ENCODE results near the gene AMBRA1.

The AMBRA1 gene

DNA sequence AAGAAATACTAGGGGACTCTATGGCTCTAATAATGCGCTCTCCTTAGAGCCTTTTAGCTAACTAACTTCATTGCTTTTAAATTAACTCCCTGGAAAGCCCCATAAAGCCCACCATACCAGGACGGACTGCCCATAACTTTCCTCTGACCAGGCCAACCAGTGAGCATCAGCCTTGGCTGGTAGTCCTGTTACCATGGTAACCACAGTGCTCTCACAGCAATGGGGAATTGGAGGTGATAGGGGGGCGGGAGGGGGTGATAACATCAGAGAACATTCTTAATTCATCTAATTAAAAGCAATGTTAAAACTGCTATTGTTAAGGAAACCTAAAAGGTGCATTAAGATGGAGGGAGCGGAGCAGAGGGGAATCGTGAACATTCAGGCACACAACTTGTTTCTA is 175.1 kb downstream of the AMBRA1 start:
- H3K9ac ChIP-seq (ENCODE audit: low read length): no peak overlapping the region
- H3K4me1 ChIP-seq (ENCODE audit: control insufficient read depth, insufficient read depth, low read length): no peaks in the 10 kb centered on the region
- H3K27ac ChIP-seq (ENCODE audit: low read depth, low read length): no peak overlapping the region
- peaks cover 16% of the 10 kb centered on the region for H3K36me3 ChIP-seq (ENCODE audit: control insufficient read depth, insufficient read depth, low read length)
- no peak overlapping the region for H3K4me3 ChIP-seq (ENCODE audit: low read length)
- H3K27me3 ChIP-seq (ENCODE audit: control insufficient read depth, insufficient read depth, low read length): no peaks in the 10 kb centered on the region

DNA sequence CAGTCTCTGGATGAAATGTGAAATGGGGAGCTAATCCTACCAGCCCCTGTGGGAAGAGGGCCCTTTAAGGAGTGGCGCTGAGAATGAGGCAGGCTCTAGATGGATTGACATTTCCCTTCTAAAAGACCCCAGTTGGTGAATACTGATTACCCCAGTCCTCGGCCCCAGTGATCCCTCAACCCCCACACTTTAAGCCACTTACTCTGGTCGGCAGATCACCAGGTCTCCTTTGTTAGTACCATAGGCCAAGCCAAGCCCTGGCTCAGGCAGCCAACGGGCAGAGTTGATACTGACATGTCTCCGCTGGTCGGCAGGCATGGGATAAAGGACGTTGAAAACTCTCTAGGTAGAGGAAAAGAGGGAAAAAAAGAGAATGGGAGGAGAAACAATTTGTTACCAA is 176.1 kb downstream of the AMBRA1 start:
- Histone ChIP-seq H3K27me3 (ENCODE audit: control insufficient read depth, insufficient read depth, low read length) (no peaks in the 10 kb centered on the region), H3K4me3 (ENCODE audit: low read length) (no peak overlapping the region), H3K36me3 (ENCODE audit: control insufficient read depth, insufficient read depth, low read length) (peaks cover 20% of the 10 kb centered on the region), H3K27ac (ENCODE audit: low read depth, low read length) (no peak overlapping the region), H3K9ac (ENCODE audit: low read length) (no peak overlapping the region), H3K4me1 (ENCODE audit: control insufficient read depth, insufficient read depth, low read length) (no peaks in the 10 kb centered on the region)

DNA sequence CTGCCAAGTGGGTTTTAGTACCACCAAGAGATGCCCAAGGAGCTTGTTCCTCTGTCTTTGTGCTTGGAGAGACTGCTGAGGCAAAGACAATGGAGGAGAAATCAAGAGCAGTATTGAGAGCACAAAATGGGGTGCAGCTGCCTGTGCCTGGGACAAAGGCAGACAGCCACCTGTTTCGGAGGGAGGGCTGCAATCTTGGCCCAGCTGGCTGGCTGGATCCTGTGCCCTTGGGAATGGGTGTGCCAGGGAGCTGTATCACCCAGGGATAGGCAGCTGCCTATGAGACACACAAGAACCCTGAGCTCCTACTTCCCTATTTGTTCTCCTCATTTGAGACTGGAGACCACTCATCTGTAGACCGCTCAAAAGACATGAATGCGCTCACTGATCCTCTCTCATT is 178.9 kb downstream of the AMBRA1 start:
- H3K27ac ChIP-seq (ENCODE audit: low read depth, low read length): no peak overlapping the region
- H3K4me1 ChIP-seq (ENCODE audit: control insufficient read depth, insufficient read depth, low read length): no peaks in the 10 kb centered on the region
- H3K9ac ChIP-seq (ENCODE audit: low read length): no peak overlapping the region
- no peaks in the 10 kb centered on the region for H3K27me3 ChIP-seq (ENCODE audit: control insufficient read depth, insufficient read depth, low read length)
- H3K36me3 ChIP-seq (ENCODE audit: control insufficient read depth, insufficient read depth, low read length): peaks cover 22% of the 10 kb centered on the region
- no peak overlapping the region for H3K4me3 ChIP-seq (ENCODE audit: low read length)

DNA sequence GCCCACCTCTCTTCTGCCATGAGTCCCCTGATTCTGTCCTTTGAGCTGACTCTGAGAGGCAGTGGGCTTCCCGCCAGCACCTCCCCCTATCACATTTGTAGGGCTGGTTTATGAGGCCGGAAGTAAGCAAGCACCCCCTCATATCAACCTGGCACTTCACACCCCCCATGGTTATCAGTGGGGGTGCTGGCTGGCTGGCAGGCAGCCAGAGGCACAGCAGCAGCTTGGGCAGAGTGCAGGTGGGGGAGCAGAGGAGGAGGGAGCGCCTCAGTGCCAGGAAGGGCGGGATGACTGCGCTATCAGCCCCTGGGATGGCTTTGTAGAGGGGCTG is 179.4 kb downstream of the AMBRA1 start:
- Histone ChIP-seq H3K27ac (ENCODE audit: low read depth, low read length) (no peak overlapping the region), H3K36me3 (ENCODE audit: control insufficient read depth, insufficient read depth, low read length) (peaks cover 27% of the 10 kb centered on the region), H3K27me3 (ENCODE audit: control insufficient read depth, insufficient read depth, low read length) (no peaks in the 10 kb centered on the region), H3K4me1 (ENCODE audit: control insufficient read depth, insufficient read depth, low read length) (no peaks in the 10 kb centered on the region), H3K9ac (ENCODE audit: low read length) (no peak overlapping the region), H3K4me3 (ENCODE audit: low read length) (no peak overlapping the region)

DNA sequence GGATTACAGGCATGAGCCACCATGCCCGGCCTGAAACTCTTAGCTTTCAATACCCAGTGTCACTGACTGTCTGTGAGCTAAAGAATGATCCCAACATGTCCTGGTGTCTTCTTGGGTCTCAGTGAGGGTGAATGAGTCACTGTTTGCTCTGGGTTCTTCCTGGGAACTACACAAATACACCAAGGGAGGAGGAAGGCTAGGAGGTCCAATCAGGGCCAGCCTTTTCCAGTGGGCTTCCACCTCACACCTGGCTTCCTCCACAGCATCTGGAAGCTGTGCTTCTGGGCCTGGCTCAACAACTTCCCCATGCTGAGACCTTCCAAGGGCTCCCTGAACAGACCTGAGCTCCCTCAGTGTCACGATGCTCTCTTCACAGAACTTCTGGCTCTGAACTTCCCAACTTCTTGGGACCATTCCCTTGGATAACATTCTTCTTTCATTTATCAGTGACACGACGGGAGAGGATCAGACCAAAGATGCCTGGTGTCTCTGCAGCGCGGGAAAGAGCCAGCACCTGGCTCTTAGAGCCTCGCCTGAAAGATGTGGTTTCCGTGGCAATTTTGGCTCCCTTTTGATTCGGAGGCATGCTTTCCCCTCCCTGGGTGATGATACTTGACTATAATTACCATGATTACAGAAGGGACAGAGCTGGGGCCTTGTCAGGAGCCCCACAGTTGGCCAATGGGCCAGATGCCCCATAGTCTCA is 179.9 kb downstream of the AMBRA1 start:
- no peaks in the 10 kb centered on the region for H3K4me1 ChIP-seq (ENCODE audit: control insufficient read depth, insufficient read depth, low read length)
- H3K4me3 ChIP-seq (ENCODE audit: low read length): no peak overlapping the region
- peaks cover 28% of the 10 kb centered on the region for H3K36me3 ChIP-seq (ENCODE audit: control insufficient read depth, insufficient read depth, low read length)
- no peak overlapping the region for H3K27ac ChIP-seq (ENCODE audit: low read depth, low read length)
- no peaks in the 10 kb centered on the region for H3K27me3 ChIP-seq (ENCODE audit: control insufficient read depth, insufficient read depth, low read length)
- H3K9ac ChIP-seq (ENCODE audit: low read length): no peak overlapping the region

DNA sequence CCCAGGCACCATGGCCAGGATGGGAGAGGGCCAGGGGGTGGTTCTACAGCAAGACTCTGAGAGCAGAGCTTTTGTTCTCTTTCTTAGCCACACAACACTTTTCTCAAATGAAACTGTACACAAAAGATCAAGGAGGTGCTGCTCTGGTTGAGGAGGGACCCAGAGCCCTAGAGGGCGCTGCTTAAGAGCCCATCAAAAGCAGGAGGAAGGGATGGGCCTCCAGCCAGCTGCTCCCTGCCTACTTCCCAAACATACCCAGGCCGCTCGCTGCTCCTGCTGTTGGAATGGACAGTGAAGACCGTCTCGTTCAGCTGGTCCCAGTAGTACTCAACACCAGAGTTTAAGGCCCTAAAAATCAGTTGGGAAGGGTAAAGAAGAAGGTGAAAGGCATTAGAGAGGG is 183.8 kb downstream of the AMBRA1 start:
- no peaks in the 10 kb centered on the region for H3K27me3 ChIP-seq (ENCODE audit: control insufficient read depth, insufficient read depth, low read length)
- H3K27ac ChIP-seq (ENCODE audit: low read depth, low read length): no peak overlapping the region
- H3K9ac ChIP-seq (ENCODE audit: low read length): no peak overlapping the region
- no peak overlapping the region for H3K4me3 ChIP-seq (ENCODE audit: low read length)
- H3K36me3 ChIP-seq (ENCODE audit: control insufficient read depth, insufficient read depth, low read length): peaks cover 29% of the 10 kb centered on the region
- no peaks in the 10 kb centered on the region for H3K4me1 ChIP-seq (ENCODE audit: control insufficient read depth, insufficient read depth, low read length)

DNA sequence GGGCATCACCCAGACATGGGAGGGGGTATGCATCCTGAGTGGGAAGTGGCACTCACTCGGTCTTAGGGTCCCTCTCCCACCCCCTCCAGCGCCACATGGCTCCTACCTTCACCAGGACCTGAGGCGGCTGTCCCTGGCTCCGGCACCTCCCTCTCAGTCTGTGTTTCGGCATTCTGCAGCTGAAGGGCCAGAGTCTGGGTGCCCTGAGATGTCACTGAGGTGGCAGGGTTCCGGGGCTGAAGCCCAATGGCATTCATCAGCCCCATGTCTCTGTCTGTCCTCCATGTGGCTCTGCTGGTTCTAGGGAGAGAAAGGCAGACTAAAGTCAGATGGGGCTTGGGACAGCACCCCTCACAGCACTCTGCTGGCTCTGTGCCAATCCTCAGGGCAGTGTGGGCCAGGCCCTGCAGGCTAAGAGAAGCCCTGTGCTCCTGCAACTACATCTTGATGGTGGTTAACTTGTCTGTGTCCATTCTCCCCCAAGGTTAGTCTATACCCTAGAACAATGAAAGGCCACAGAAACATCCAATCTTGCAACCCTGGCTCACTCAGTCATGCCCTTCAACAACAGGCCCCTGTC is 185.3 kb downstream of the AMBRA1 start:
- no peaks in the 10 kb centered on the region for H3K4me1 ChIP-seq (ENCODE audit: control insufficient read depth, insufficient read depth, low read length)
- H3K27me3 ChIP-seq (ENCODE audit: control insufficient read depth, insufficient read depth, low read length): no peaks in the 10 kb centered on the region
- no peak overlapping the region for H3K27ac ChIP-seq (ENCODE audit: low read depth, low read length)
- peaks cover 30% of the 10 kb centered on the region for H3K36me3 ChIP-seq (ENCODE audit: control insufficient read depth, insufficient read depth, low read length)
- no peak overlapping the region for H3K4me3 ChIP-seq (ENCODE audit: low read length)
- no peak overlapping the region for H3K9ac ChIP-seq (ENCODE audit: low read length)

DNA sequence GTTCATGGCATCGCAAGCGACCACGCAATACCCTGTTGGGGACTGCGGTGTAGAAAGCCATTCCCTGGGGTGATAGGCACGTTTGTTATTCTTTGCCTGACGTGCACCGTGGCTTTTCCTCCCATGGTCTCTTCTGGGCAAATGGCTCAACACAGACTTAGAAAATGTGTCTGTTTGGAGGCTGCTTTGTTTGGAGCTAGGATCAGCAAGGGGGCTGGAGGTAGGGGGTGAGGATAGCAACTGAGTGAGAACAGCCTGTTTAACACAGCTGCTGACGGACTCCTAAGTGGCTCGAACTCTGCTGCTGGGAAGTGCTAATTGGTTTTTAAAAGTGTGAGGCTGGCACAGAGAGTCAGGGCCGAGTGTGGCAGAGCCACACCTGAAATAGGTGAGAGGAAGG is 186.2 kb downstream of the AMBRA1 start:
- Histone ChIP-seq H3K9ac (ENCODE audit: low read length) (no peak overlapping the region), H3K27me3 (ENCODE audit: control insufficient read depth, insufficient read depth, low read length) (no peaks in the 10 kb centered on the region), H3K36me3 (ENCODE audit: control insufficient read depth, insufficient read depth, low read length) (peaks cover 27% of the 10 kb centered on the region), H3K4me1 (ENCODE audit: control insufficient read depth, insufficient read depth, low read length) (no peaks in the 10 kb centered on the region), H3K27ac (ENCODE audit: low read depth, low read length) (no peak overlapping the region), H3K4me3 (ENCODE audit: low read length) (no peak overlapping the region)

DNA sequence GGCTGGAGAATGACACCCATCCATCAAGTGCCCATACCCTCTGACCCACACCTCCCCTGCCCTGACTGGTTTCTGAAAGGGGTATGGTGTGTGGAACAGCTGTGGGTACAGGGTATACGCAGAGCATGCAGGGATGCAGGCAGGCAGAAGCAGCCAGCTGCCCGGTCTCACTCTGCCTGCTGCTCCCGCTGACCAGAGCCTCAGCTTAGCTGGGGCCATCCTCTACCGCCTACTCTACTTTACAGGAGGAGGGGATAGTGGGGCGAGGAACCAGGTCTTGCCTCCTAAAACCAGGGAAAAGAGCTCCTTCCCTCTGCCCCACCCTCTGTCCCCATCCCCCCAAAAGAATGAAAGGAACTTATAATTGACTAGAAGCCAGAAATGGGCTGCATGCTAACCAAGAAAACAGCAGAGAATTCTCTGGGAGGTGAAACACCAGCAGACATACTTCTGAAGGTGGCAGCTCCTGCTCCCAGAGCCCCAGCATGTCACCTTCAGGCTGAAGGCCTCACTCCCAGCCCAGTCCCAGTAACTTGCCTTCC is 189.3 kb downstream of the AMBRA1 start:
- Histone ChIP-seq H3K27me3 (ENCODE audit: control insufficient read depth, insufficient read depth, low read length) (no peaks in the 10 kb centered on the region), H3K27ac (ENCODE audit: low read depth, low read length) (no peak overlapping the region), H3K4me1 (ENCODE audit: control insufficient read depth, insufficient read depth, low read length) (no peaks in the 10 kb centered on the region), H3K9ac (ENCODE audit: low read length) (no peak overlapping the region), H3K4me3 (ENCODE audit: low read length) (no peak overlapping the region), H3K36me3 (ENCODE audit: control insufficient read depth, insufficient read depth, low read length) (peaks cover 25% of the 10 kb centered on the region)

DNA sequence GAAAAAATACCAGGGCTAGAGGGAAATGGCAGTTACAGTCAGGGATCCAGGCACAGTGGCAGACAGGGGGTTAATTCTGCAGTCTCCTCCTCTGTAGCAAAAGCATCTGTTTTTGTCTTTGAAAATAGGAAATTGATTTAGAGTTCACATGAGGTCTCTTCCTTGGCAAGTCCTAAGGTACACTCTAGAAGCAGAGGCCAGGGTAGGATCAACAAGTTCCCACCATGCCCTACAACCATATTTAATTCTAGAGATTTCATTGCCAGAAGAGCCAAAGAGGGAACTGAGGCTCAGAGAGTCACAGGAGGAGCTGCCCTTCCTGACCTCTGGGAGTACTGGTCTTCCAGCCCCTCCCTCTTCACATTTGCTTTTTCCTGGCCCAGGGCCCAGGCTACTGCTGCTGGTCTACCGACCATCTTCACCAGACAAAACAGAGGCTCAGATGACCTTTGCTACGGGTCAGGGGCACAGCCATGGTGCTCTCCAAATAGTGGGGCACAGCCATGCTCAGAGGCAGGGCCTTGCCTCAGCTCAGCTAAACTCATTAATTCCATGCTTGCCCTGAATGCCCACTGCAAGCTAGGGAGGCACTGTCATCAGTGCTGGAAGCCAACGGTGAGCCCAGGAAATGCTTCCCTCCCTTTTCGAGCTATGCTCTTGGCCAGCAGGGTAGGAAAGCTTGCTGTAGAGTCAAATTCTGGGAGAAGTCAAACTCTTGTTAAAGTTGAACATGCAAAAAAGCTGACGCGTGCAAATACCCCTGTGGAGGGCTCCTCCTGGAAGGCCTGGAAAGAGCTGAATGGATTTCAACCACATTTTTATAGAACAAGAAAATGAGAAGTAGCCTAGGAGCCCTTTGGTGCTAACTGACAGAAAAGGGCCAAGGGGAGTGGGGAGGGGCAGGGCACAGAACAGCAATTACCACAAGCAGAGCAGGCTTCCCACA is 190.6 kb downstream of the AMBRA1 start:
- Histone ChIP-seq H3K36me3 (ENCODE audit: control insufficient read depth, insufficient read depth, low read length) (peaks cover 19% of the 10 kb centered on the region), H3K27ac (ENCODE audit: low read depth, low read length) (no peak overlapping the region), H3K9ac (ENCODE audit: low read length) (no peak overlapping the region), H3K4me1 (ENCODE audit: control insufficient read depth, insufficient read depth, low read length) (no peaks in the 10 kb centered on the region), H3K4me3 (ENCODE audit: low read length) (no peak overlapping the region), H3K27me3 (ENCODE audit: control insufficient read depth, insufficient read depth, low read length) (no peaks in the 10 kb centered on the region)

DNA sequence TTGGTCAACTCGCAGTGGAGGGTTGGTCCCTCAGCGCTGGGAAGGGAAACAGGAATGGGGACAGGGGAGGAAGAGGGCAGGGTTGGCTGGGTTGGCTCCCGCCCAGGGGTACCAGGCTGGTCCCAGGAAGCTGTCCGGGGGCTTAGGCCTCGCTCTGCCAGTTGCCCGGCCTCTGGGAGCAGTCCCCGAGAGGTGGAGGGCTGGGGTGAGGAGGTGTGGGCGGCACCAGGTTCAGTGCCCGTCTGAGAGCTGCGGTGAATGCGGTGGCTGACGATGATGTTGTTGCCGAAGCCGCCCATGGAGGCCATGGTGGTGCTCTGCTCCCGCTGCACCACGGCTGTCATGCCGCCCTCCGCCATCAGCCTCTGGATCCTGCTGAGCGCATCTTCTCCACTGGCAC is 196.3 kb downstream of the AMBRA1 start:
- H3K9ac ChIP-seq (ENCODE audit: low read length): no peak overlapping the region
- H3K27me3 ChIP-seq (ENCODE audit: control insufficient read depth, insufficient read depth, low read length): no peaks in the 10 kb centered on the region
- H3K27ac ChIP-seq (ENCODE audit: low read depth, low read length): no peak overlapping the region
- H3K4me1 ChIP-seq (ENCODE audit: control insufficient read depth, insufficient read depth, low read length): no peaks in the 10 kb centered on the region
- H3K36me3 ChIP-seq (ENCODE audit: control insufficient read depth, insufficient read depth, low read length): peaks cover 16% of the 10 kb centered on the region
- no peak overlapping the region for H3K4me3 ChIP-seq (ENCODE audit: low read length)

DNA sequence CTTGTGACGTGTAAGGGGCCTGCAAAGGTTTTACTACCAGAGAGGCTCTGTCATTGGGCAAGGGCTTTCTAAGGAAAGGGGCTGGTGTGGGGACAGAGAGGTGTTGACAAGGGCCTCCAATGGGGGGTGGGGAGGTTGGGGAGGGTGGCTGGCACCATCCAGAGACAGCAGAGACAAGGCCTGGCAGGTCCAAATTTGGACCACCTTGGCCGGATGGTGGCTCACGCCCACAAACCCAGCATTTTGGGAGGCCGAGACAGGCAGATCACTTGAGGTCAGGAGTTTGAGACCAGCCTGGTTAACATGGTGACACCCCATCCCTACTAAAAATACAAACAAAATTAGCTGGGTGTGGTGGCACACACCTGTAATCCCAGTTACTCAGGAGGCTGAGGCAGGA is 200.1 kb downstream of the AMBRA1 start:
- Histone ChIP-seq H3K4me3 (ENCODE audit: low read length) (no peak overlapping the region), H3K36me3 (ENCODE audit: control insufficient read depth, insufficient read depth, low read length) (peaks cover 8% of the 10 kb centered on the region), H3K9ac (ENCODE audit: low read length) (no peak overlapping the region), H3K4me1 (ENCODE audit: control insufficient read depth, insufficient read depth, low read length) (no peaks in the 10 kb centered on the region), H3K27me3 (ENCODE audit: control insufficient read depth, insufficient read depth, low read length) (peaks cover 20% of the 10 kb centered on the region), H3K27ac (ENCODE audit: low read depth, low read length) (no peak overlapping the region)
